ENCODE results near the gene PCDH9.

- no peak for TF ChIP-seq CTCF (IDR thresholded peaks at IDR 0.05)
- TF ChIP-seq USF1 (IDR thresholded peaks at IDR 0.05; ENCODE audit: borderline replicate concordance, low read depth): no peak
- TF ChIP-seq, protein P1, sequence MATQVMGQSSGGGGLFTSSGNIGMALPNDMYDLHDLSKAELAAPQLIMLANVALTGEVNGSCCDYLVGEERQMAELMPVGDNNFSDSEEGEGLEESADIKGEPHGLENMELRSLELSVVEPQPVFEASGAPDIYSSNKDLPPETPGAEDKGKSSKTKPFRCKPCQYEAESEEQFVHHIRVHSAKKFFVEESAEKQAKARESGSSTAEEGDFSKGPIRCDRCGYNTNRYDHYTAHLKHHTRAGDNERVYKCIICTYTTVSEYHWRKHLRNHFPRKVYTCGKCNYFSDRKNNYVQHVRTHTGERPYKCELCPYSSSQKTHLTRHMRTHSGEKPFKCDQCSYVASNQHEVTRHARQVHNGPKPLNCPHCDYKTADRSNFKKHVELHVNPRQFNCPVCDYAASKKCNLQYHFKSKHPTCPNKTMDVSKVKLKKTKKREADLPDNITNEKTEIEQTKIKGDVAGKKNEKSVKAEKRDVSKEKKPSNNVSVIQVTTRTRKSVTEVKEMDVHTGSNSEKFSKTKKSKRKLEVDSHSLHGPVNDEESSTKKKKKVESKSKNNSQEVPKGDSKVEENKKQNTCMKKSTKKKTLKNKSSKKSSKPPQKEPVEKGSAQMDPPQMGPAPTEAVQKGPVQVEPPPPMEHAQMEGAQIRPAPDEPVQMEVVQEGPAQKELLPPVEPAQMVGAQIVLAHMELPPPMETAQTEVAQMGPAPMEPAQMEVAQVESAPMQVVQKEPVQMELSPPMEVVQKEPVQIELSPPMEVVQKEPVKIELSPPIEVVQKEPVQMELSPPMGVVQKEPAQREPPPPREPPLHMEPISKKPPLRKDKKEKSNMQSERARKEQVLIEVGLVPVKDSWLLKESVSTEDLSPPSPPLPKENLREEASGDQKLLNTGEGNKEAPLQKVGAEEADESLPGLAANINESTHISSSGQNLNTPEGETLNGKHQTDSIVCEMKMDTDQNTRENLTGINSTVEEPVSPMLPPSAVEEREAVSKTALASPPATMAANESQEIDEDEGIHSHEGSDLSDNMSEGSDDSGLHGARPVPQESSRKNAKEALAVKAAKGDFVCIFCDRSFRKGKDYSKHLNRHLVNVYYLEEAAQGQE (IDR thresholded peaks at IDR 0.05; ENCODE audit: low read depth, low read length): no peak
- TF ChIP-seq YY1 (IDR thresholded peaks at IDR 0.05; ENCODE audit: low read depth): no peak
- no peak for TF ChIP-seq GABPA (IDR thresholded peaks at IDR 0.05; ENCODE audit: low read depth)
- no peak for TF ChIP-seq POLR2AphosphoS5 (IDR thresholded peaks at IDR 0.05; ENCODE audit: low read depth, low read length)
- no peak for TF ChIP-seq FOXM1 (IDR thresholded peaks at IDR 0.05; ENCODE audit: low read depth)
- TF ChIP-seq SMC3 (IDR thresholded peaks at IDR 0.05; ENCODE audit: low read depth, low read length): no peak
- TF ChIP-seq, protein P2, sequence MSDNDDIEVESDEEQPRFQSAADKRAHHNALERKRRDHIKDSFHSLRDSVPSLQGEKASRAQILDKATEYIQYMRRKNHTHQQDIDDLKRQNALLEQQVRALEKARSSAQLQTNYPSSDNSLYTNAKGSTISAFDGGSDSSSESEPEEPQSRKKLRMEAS (IDR thresholded peaks at IDR 0.05; ENCODE audit: low read depth): no peak
- TF ChIP-seq RFX5 (IDR thresholded peaks at IDR 0.05; ENCODE audit: low read length): no peak
Observed at GRCh38 chr13:66577358-66577757, 652.8 kb downstream of the PCDH9 start.

Data from SK-N-SH (cell line).